ENCODE data around the gene CNTNAP2. TPM values are rescaled to one million over a fixed set of nuclear protein-coding genes. Genes with fewer than 3 reads are reported as not detected.

Gene CNTNAP2
- total and polyA plus RNA-seq, 2 of the 8 experiments (the other 6 are each of a cell fraction or from before 2014, with no cell fraction given) = 27.9 to 71.0 TPM

DNA sequence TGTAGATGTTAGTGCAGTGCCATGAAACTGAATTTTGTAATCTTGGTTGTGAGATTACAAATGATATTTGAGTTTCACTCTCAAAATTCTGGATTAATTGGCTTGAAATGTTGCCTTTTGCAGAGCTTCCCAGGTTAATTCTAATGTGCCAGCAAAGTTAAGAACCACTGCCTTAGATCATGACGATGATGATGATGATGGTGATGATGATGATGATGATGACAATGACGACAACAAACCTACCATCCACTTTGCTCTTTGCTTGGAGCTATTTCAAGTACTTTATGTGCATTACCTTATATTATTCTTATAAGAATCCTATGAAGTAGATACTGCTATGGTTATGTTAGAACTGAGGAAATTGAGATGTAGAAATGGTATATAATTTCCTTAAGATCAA, 261.6 kb downstream of the CNTNAP2 start:
- ChIA-PET CTCF (ENCODE audit: partially characterized antibody) (no interaction called here), POLR2A (ENCODE audit: partially characterized antibody) (no interaction called here)
- Histone ChIP-seq H3K4me2 (ENCODE audit: insufficient read depth in 1 of 2, low read depth in 2 of 2, low read length in 2 of 2) (no peak overlapping the region), H3K27me3 (replicated peaks in 1 of 4; ENCODE audit: control insufficient read depth in 3 of 4, extremely low read depth in 1 of 4, insufficient read depth in 3 of 4, low read length in 3 of 4) (no peaks in the 10 kb centered on the region), H3K4me3 (ENCODE audit: extremely low read depth in 1 of 4, insufficient read depth in 2 of 4, low read depth in 3 of 4, low read length in 4 of 4) (no peak overlapping the region), H4K91ac (replicated peaks; ENCODE audit: insufficient read length, low read length) (no peak overlapping the region), H3K36me3 (ENCODE audit: control insufficient read depth in 2 of 4, insufficient read depth in 4 of 4, low read length in 3 of 4) (no peaks in the 10 kb centered on the region), H2BK12ac (ENCODE audit: low read depth, low read length) (no peak overlapping the region), H4K8ac (ENCODE audit: extremely low read depth, insufficient read depth, low read length) (no peak overlapping the region), H2BK20ac (ENCODE audit: low read length) (no peak overlapping the region), H3K4me1 (replicated peaks in 1 of 4; ENCODE audit: control insufficient read depth in 3 of 4, insufficient read depth in 4 of 4, low read length in 3 of 4) (no peaks in the 10 kb centered on the region), H2BK15ac (ENCODE audit: low read length) (no peak overlapping the region), H3K9ac (replicated peaks in 1 of 4; ENCODE audit: extremely low read depth in 1 of 4, low read depth in 3 of 4, low read length in 3 of 4) (no peak overlapping the region), H2AFZ (ENCODE audit: low read length) (no peak overlapping the region), H3K79me1 (ENCODE audit: low read depth, low read length) (no peaks in the 10 kb centered on the region), H3K79me2 (ENCODE audit: control insufficient read depth in 1 of 2, insufficient read depth in 2 of 2, low read length in 2 of 2) (no peaks in the 10 kb centered on the region), H2BK5ac (ENCODE audit: low read depth, low read length) (no peak overlapping the region), H2AK5ac (ENCODE audit: low read depth, low read length) (no peak overlapping the region), H3K23ac (ENCODE audit: insufficient read length) (no peak overlapping the region), H3K56ac (replicated peaks; ENCODE audit: insufficient read length, low read depth, low read length) (no peak overlapping the region), H3K4ac (replicated peaks; ENCODE audit: insufficient read length, low read depth, low read length) (no peak overlapping the region), H4K5ac (ENCODE audit: insufficient read length, low read depth, low read length) (no peak overlapping the region), H3K9me3 (ENCODE audit: insufficient read depth in 2 of 2, low read depth in 1 of 2, low read length in 1 of 2) (no peaks in the 10 kb centered on the region), H2BK120ac (replicated peaks; ENCODE audit: low read depth, low read length) (no peak overlapping the region), H3K23me2 (ENCODE audit: low read depth, low read length) (no peaks in the 10 kb centered on the region; the same call in 1 of the 2 replicates), H3K18ac (ENCODE audit: extremely low read depth, low read length) (no peak overlapping the region), H3K27ac (ENCODE audit: low read depth, low read length) (no peak overlapping the region), H3K14ac (ENCODE audit: insufficient read length) (no peak overlapping the region), H4K20me1 (replicated peaks in 1 of 2; ENCODE audit: control insufficient read depth in 1 of 2, insufficient read depth in 2 of 2, low read length in 2 of 2) (no peaks in the 10 kb centered on the region)
- DNase-seq (ENCODE audit: low read depth in 1 of 2, low spot score in 2 of 2) (no peak), FAIRE-seq (no peak)
- TF ChIP-seq SP4 (IDR thresholded peaks at IDR 0.05; ENCODE audit: low read length) (no peak), POLR2AphosphoS5 (IDR thresholded peaks at IDR 0.05; ENCODE audit: low read depth, low read length) (no peak), GABPA (IDR thresholded peaks at IDR 0.05; ENCODE audit: borderline replicate concordance, insufficient read depth, low read length) (no peak), RAD21 (IDR thresholded peaks at IDR 0.05 in 1 of 2, conservative IDR thresholded peaks at IDR 0.05 in 1 of 2; ENCODE audit: low read depth in 2 of 2, low read length in 2 of 2) (no peak), EP300 (IDR thresholded peaks at IDR 0.05; ENCODE audit: borderline replicate concordance in 1 of 2, low read depth in 2 of 2, low read length in 2 of 2) (no peak), BACH1 (IDR thresholded peaks at IDR 0.05; ENCODE audit: low read length) (no peak), SRF (IDR thresholded peaks at IDR 0.05; ENCODE audit: low read depth, low read length) (no peak), CHD1 (IDR thresholded peaks at IDR 0.05; ENCODE audit: low read depth, low read length) (no peak), HDAC6 (IDR thresholded peaks at IDR 0.05; ENCODE audit: low read depth, low read length) (no peak), BRCA1 (IDR thresholded peaks at IDR 0.05; ENCODE audit: low read depth, low read length) (no peak), TAF1 (IDR thresholded peaks at IDR 0.05; ENCODE audit: low read depth, low read length) (no peak), GTF2F1 (IDR thresholded peaks at IDR 0.05; ENCODE audit: borderline replicate concordance, low read depth, low read length) (no peak), PHF8 (conservative IDR thresholded peaks at IDR 0.05; ENCODE audit: low read depth, low read length) (no peak), EGR1 (IDR thresholded peaks at IDR 0.05; ENCODE audit: borderline replicate concordance, low read depth, low read length) (no peak), TAF7 (optimal IDR thresholded peaks at IDR 0.05; ENCODE audit: borderline replicate concordance, low read depth, low read length) (no peak)
- WGBS, 2 experiments (ENCODE audit: extremely low coverage in 1 of 2, insufficient coverage in 1 of 2, insufficient read length in 1 of 2, insufficient replicate concordance in 2 of 2, low coverage in 1 of 2, low lambda C conversion rate in 2 of 2, missing lambda C conversion rate in 1 of 2) = 93% methylated on average over 2 of the region's 2 CpGs; no CpG with 5 or more reads in 1 of the 2 experiments
